Measurements from ENCODE around the gene ADCY1.
A peak's percentile ranks its signal among the peaks of the same experiment; 100 is the strongest.
"Not testable (repeated sequence)": the region's sequence is repeated elsewhere in the genome, so short reads cannot be mapped to it uniquely, and the experiment has no call there.

Gene ADCY1

DNA sequence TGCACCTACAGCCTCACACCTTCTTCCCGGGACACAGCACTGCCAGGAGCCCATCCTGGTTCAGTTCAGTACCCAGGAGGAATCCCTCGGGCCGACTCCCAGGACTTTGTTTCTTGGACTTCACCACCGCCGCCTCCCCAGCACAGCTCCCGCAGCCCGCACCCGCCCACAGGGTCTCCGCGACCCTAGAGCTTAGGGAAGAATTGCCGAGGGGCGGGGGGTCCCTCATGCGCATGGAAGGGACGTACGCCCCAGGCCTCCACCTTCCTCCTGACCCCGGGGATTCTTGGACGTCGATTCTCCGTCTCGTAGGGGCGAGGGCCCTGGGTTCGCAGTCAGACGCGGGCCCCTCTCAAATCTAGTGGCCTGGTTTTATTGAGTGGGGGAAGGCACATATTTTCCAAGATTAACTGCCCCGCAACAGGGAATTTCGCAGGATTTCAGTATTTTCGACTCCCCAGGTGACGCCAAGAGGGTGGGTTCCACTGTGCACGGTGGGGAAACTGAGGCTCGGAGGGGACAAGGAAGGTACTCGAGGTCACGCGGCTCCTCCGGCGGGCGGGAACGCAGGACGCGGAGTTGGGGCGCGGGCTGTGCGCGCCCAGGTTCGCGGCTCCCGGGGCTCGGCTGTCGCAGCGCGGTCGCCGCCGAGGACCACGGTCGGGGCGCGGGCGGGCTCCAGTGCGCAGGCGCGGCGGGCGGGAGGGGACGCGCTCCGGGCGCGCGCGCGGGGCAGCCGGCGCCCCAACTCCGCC lies at the start of gene ADCY1:
TSS of gene ADCY1 (plus strand) at position 708 of the 755 bp plus-strand sequence. CDS start 176 bp downstream, outside the sequence.
- peak; percentile 18 for DNase-seq

- no peak for DNase-seq
Observed at GRCh38 chr7:45524445-45524844, 49.7 kb upstream of the ADCY1 start.

DNA sequence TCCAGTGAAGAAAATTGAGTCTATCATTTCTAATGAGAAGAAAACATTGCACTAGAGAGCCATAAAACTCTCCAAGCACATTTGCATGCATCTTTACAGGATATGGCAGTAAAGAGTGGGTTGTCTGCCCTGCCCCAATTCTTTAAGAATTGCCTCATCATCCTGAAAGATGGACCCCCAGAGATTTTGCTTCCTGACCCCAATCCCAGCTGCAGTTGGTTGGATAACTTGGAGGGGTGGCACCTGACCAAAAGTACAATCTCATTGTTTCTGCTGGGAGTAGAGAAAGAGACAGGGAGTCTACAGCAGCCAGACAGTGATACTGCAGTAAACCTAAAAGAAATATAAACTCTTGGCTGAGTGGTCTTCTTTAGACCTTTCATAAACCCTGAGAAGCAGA lies 49.1 kb upstream of the ADCY1 start:
- DNase-seq: no peak

- no peak for DNase-seq
Observed at GRCh38 chr7:45543473-45543872, 30.7 kb upstream of the ADCY1 start.

DNA sequence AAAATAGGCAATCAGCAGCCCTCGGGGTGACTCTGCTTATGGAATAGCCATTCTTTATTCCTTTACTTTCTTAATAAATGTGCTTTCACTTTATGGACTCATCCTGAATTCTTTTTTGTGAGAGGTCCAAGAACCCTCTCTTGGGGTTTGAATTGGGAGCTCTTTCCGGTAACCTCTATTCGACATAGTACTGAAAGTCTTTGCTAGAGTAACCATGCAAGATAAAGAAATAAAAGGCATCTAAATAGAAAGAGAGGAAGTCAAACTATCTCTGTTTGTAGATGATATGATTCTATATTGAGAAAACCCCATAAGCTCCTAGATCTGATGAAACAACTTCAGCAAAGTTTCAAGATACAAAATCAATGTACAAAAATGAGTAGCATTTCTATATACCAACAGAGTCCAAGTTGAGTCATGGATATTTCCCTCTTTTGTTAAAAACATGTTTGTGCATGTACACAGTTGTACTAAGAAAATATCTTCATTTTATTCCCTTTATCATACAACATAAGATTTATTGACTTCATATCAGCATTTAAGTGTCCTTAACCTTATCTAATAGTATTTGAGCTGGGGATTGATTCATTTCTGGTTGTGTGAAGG lies 29.0 kb upstream of the ADCY1 start:
- not testable (repeated sequence) for DNase-seq

DNA sequence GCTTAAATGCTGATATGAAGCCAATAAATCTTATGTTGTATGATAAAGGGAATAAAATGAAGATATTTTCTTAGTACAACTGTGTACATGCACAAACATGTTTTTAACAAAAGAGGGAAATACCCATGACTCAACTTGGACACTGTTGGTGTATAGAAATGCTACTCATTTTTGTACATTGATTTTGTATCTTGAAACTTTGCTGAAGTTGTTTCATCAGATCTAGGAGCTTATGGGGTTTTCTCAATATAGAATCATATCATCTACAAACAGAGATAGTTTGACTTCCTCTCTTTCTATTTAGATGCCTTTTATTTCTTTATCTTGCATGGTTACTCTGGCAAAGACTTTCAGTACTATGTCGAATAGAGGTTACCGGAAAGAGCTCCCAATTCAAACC lies 25.3 kb upstream of the ADCY1 start:
- DNase-seq: not testable (repeated sequence)

DNA sequence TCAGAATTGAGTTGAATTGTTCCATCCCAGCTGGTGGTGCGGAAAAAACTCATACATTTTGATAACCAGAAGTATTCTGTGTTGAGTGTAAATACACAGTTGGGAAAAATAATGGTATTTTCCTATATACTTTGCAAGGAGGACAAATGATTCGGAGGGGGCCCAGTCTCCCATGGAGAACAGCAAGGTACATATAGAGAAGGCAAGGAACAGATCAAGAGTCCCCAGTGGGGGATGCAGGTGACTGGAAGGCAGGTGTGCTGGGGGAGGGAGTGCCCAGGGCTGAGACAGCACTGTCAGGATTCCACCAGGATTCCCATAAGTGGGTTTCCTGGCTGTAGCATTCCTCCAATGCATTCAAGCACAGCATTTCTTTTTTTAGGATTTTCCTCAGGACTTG lies 10.8 kb upstream of the ADCY1 start:
- no peak for DNase-seq

GRCh38 chr7:45563941-45564461 lies 10.2 kb upstream of the ADCY1 start:
- no peak for DNase-seq

DNA sequence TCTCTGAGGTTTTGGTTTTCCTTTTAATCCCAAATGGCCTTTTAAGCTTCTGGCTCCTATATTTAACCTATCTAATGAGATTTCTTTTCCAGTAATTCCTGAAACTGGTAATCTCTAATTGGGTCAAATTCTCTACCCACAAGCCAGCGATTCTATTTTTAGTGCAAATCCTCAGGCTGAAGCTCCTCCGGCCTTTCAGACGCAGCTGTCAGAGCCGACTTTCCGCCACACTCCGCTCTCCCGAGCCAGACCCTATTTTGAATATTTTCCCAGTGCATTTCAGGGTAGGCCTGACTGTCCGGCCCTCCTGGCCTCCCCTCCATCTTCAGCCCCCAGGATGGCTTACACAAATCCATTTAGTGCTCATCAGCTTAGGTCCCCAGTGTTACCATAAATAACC lies 9.7 kb upstream of the ADCY1 start:
- no peak for DNase-seq

- no peak for DNase-seq
Observed at GRCh38 chr7:45564886-45565455, 9.2 kb upstream of the ADCY1 start.

DNA sequence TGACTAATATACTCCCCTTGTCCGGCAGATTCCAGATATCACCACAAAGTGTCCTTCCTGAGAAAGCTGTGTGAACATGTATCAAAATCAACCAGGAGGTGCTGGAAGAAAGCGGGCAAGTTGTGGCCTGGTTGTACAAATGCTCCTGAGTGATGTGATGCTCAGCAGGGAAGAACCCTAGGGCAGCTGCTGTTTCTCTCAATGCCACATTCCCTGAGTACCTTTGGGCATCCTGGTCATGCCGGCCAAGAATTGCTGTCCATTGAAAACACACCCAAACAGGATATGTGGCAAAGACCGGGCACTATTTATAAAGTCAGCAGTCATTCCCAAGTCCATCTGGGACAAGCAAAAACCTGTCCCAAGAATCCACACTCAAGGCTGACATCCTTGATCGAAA lies 7.8 kb upstream of the ADCY1 start:
- no peak for DNase-seq

GRCh38 chr7:45566961-45567360 lies 7.2 kb upstream of the ADCY1 start:
- DNase-seq: no peak

DNA sequence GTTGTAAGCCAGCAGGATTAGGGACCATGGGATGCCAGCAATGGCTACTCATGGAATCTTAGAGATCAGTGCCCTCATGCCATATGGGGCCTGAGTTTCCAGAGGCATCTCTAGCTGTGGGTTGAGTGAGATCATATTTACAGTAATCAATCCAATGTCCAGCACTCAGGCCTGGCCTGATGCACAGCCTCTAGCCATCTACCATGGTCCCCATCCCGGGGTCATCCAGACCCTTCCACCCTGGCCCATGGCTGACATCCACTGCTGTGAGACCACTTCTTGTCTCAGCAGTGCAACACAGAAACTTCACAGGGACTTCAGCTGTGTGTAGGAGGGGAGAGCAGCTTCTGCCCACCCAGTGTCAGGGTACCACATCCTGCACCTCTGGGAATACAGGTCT lies 6.5 kb upstream of the ADCY1 start:
- DNase-seq: no peak

DNA sequence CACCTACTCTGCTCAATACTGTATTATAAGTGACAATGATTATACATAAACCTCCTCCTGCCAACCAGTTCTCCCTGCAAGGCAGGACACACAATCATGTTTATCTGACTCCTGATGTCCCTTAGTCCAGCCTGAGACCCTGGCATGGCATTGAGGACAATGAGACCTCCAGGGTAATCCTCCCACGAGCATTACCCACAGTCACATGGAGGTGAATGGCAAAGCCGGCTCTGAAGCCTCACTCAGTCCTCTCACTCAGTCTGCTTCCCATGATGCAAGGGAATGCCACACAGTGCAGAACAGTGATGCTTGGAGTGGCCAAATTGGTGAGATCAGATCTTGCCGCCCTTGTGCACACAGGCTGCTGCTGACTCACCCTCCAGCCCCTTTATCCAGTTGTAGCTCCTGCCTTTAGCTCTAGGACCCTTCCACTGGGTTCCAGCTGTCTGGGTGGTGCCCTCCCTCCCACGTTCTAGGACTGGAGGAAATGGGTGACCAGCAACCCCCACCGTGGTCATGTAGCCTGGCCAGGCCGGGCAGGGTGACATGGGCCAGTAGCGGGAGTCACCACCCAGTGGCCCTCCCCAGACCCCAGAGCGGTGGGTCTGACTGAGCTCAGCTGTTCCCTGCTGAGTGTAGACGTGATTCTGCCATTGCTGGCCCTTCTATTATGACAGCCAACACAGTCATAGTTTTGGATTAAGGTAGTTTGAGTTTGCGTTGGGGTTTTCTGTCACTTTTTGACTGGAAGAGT lies 5.5 kb upstream of the ADCY1 start:
- DNase-seq: no peak

DNA sequence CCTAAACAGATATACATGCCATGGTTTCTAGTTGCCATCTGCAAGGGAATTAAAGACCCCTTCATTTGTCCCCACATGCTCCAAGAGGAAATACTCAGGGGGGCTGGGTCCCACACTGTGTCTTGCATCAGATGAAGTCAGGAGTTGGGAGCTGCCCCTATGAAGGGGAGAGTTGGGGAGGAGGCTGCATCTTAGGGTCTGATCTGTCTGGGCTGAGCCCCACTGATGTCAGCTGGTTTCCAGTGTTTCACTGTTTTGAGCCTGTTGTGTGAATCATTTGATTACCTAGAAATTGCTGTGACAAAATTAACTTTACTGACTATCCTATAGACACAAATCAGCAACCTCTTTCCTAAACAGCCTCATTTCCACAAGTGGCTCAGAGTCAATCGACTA lies 4.9 kb upstream of the ADCY1 start:
- no peak for DNase-seq

DNA sequence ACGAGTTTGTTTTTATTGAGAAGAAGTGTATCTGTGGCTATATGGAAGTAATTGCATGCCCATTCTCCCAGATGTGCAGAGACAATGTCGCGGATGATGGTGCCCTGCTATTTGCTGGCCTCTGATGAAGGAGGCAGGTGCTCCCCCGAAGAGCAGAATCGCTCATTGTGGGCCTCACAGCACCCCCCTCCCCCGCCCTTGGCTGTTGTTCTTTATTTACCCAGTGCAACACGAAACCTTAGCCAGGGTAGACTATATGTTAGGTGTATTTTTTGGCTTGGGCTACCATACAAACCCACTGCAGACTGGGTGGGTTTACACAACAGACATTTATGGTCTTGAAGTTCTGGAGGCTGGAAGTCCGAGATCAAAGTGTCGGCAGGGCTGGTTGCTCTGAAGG lies 3.4 kb upstream of the ADCY1 start:
- no peak for DNase-seq

DNA sequence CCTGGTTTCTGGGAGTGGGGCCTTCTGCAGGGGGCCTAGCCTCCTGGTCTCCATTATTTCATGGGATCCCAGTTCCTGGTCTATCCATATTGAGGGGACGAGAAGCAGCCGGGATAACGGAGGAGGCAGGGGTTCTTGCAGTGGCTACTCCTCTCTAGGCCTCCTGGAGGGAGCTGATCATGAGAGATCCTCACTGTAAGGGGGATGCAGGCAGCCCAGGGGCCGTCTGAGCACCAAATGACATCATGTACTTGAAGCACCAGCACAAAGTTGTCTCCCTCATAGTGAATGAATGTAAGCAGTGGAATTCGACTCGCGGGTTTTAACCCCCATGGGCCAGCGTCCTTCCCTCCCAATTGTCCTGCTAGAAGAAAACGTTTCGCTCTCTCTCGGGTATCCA lies 964 bp upstream of the ADCY1 start:
- no peak for DNase-seq

DNA sequence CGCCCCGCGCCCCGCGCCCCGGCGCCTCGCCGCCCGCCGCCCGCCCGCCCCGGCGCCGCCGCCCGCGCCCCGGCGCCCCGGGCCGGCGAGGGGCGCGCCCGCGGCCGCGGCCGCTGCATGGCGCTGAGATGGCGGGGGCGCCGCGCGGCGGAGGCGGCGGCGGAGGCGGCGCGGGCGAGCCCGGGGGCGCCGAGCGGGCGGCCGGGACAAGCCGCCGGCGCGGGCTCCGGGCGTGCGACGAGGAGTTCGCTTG lies 174 bp downstream of the ADCY1 start:
- peak; percentile 31 for DNase-seq

DNA sequence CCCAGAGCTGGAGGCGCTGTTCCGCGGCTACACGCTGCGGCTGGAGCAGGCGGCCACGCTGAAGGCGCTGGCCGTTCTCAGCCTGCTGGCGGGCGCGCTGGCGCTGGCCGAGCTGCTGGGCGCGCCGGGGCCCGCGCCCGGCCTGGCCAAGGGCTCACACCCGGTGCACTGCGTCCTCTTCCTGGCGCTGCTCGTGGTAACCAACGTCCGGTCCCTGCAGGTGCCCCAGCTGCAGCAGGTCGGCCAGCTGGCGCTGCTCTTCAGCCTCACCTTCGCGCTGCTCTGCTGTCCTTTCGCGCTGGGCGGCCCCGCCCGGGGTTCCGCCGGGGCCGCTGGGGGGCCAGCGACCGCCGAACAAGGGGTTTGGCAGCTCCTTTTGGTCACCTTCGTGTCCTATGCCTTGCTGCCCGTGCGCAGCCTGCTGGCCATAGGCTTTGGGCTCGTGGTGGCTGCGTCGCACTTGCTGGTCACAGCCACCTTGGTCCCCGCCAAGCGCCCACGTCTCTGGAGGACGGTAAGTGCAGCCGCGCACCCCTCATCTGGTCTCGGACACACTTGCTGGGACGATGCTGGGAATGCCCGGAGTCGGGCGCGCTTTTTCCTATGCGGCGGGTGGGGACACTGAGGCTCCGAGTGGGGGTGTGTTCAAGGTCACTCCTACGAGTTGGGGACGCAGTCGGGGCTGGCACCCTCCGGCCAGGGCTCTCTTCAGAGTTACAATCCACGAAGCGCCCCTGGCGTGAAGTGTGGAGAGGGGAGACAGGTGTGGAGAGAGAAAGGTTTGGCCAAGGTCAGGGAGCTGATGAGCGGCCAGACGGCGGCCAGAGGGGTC lies 717 bp downstream of the ADCY1 start:
- no peak for DNase-seq

DNA sequence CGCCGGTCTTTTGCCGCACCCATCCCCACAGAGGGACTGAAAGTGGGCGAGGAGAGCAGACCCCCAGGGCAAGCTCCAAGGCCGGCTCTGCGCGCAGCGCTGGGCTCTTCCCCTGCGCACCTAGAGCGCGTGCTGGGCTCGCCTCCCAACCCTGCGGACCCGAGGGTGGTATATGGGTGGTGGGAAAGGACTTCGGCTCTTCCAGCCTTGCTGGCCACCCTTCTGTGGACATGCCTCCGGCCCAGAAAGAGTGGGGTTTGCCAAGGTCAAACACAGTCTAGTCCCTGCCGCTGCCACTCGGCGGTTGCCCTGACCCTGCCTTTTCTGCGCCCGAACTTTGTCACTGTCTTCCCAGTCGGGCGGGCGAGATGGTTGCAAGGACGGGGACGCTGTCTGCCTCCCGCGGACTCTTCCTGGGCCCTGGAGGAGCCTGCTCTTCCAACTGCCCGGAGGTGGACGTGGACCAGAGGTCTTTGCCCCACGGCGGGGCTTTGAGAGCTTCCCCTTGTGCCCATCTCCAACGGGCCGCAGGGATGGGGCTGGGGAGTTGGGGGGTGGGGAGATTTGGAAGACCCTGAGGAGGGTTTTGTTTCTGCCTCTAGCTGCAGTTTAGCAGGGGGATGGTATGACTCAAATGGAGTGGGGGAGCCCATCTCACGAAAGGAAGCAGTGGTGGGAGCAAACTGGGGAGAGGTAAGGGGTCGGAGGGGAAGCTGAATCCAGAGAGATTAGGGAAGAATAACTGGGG lies 1.5 kb downstream of the ADCY1 start:
- DNase-seq: no peak

DNA sequence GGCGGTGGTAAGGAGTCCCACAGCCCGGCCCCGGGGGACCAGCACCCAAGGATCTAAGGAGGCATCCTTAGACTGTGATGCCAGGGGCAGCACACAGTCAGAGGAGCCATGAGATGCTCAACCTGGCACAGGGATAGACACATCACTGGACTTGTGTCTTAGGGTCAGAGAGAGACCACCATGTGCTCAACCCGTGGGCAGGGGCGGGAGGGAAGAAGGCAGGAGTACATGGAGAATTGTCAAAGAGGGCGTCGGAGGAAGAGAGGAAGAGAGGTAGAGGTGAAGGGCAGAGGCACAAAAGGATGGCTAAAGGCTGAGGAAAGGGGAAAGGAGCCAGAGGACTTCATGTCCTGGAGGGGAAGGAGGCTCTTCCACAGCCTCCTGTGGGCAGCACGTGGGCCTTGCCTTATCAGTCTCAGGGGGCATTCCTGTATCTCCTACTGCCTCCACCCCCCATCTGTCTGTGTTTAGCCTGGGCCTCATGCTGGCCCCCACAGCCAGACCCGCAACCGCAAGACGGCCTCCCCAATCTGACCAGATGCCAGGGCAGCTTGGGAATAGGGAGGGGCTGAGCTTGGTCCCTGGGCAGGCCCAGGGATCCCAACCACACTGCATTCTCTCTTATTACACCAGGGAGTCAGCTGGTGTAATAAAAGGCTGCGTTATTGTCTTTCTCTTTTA lies 2.2 kb downstream of the ADCY1 start:
- no peak for DNase-seq

- DNase-seq: no peak
Observed at GRCh38 chr7:45578022-45578421, 3.9 kb downstream of the ADCY1 start.
